ENCODE measurements around the gene MPV17L.

- TF ChIP-seq RARB (CRISPR knock-in tag; IDR thresholded peaks at IDR 0.05) = no peak
- no peak for TF ChIP-seq ZC3H10 (CRISPR knock-in tag; IDR thresholded peaks at IDR 0.05)
Observed at GRCh38 chr16:15398618-15399316, 3.2 kb downstream of the MPV17L start.

Measured in SK-N-SH treated with all-trans-retinoic acid at 6 μM for 48 hours (cell line).